Dermis microvascular lymphatic vessel endothelial cell (primary cell): ENCODE measurements around the gene ARHGAP45. TPM values are rescaled to one million over a fixed set of nuclear protein-coding genes. Genes with fewer than 3 reads are reported as not detected.
A peak's percentile ranks its signal among the peaks of the same experiment; 100 is the strongest.
"Not testable (repeated sequence)": the region's sequence is repeated elsewhere in the genome, so short reads cannot be mapped to it uniquely, and the experiment has no call there.

Experiments used
- DNase-seq, 2 donors: peaks; one replicate each; pipeline versions ENCODE4 v3.0.0 to v3.0.0-alpha.2; 2010; ENCODE audit warnings: low read depth in 2 of 2
- total RNA-seq: library from RNA; depleted of rRNA; stranded (reverse); fragments of >200 nt; gene quantifications from 2 replicates; pipeline ENCODE4 v1.2.1, GENCODE V29; 2014

Gene ARHGAP45, protein sequence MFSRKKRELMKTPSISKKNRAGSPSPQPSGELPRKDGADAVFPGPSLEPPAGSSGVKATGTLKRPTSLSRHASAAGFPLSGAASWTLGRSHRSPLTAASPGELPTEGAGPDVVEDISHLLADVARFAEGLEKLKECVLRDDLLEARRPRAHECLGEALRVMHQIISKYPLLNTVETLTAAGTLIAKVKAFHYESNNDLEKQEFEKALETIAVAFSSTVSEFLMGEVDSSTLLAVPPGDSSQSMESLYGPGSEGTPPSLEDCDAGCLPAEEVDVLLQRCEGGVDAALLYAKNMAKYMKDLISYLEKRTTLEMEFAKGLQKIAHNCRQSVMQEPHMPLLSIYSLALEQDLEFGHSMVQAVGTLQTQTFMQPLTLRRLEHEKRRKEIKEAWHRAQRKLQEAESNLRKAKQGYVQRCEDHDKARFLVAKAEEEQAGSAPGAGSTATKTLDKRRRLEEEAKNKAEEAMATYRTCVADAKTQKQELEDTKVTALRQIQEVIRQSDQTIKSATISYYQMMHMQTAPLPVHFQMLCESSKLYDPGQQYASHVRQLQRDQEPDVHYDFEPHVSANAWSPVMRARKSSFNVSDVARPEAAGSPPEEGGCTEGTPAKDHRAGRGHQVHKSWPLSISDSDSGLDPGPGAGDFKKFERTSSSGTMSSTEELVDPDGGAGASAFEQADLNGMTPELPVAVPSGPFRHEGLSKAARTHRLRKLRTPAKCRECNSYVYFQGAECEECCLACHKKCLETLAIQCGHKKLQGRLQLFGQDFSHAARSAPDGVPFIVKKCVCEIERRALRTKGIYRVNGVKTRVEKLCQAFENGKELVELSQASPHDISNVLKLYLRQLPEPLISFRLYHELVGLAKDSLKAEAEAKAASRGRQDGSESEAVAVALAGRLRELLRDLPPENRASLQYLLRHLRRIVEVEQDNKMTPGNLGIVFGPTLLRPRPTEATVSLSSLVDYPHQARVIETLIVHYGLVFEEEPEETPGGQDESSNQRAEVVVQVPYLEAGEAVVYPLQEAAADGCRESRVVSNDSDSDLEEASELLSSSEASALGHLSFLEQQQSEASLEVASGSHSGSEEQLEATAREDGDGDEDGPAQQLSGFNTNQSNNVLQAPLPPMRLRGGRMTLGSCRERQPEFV
- 13.5 and 24.6 TPM in 2 replicates for total RNA-seq

DNA sequence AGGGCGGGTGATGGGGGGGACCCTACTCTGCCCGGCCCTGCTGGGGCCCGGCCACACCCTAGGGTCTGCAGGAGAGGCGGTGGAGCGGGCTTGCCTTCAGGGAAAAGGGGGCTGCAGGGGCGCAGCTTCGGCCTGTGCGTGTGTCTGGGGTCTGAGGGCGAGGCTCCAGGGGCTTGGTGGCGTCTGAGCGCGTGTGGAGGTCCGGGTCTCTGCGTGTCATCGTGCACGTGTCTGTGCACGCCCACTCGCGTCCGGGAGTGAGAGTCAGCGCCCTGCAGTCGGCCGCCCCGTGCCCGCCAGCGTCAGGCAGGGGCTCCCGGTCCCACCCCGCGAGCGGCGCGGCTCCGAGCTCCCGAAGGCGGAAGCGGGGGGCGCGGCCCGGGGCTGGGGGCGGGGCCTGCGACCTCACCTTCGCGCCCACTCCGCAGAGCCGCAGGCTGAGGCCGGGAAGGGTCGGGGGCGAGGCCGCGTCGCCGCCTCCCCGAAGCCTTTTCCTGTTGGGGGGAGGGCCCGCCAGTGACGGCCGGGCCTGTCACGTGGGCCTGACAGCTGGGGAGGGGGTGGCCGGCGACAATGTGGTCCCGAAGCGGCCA lies at the start of gene ARHGAP45:
ARHGAP45 (plus strand) TSS at position 420 of the 593 bp plus-strand sequence. CDS start 239 bp downstream, outside the sequence.
- DNase-seq: peak in 1 of 2 donors; percentile 34

DNA sequence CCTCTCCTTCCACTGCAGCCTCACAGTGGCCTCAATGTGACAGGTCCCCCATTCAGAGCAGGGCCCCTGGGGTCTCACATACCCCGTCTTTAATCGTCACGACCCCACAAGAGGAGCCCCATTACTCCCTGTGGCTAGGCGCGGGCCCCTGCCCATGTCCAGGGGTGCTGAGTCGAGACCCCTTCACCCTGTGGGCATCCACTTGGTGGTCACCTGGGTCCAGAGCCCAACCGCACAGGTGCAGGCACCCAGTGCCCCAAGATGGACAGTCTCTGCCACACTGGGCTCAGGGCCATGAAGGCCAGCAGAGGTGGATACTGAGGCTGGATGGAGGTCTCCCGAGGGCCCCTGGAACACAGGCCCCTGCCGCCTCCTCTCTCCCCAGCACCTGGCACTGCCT lies 49.1 kb upstream of the ARHGAP45 start:
- DNase-seq: no peak

DNA sequence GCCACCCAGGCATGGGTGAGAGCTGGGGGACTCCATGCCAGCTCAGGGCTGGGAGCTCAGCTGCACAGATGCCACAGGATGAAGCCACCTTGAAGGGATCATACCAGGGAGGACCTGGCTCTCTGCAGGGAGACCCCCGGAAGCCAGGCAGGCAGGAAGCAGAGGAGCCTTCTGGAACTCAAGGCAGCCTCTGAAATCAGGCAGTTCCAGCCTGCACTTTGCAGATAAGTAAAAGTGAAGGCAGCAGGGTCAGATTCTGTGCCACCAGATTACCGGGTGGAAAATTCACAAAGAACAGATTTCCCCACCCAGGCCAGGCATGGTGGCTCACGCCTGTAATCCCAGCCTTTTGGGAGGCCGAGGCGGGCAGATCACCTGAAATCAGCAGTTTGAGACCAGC lies 48.6 kb upstream of the ARHGAP45 start:
- DNase-seq: no peak

DNA sequence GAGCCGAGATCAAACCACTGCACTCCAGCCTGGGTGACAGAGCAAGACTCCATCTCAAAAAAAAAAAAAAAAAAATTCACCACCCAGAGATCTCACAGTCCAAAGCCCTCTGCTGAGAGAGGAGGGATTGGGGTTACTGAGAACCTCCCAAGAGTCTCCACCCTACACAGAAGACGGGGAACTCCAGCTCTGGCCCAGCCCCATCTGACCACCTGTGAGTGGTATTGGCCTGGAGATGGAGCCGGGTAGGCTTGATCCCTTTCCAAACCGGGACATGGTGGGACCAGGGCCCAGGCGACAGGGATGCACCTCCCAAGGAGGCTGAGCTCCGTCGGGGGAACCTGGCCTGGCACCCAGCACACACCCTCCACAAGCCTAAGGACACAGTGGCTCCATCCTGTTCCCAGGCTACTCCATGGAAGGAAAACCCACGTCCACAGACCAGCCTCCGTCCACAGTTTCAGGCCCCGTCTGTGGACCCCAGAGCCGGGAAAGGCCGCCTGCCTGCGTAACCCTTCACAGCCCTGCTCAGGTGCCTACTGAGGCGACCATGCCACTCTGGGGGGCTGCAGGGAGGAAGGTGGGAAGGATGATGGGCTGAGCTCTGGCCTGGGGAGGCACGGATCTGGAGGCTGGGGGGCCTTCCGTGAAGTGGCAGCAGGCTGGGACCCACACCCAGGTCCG lies 47.9 kb upstream of the ARHGAP45 start:
- no peak for DNase-seq

DNA sequence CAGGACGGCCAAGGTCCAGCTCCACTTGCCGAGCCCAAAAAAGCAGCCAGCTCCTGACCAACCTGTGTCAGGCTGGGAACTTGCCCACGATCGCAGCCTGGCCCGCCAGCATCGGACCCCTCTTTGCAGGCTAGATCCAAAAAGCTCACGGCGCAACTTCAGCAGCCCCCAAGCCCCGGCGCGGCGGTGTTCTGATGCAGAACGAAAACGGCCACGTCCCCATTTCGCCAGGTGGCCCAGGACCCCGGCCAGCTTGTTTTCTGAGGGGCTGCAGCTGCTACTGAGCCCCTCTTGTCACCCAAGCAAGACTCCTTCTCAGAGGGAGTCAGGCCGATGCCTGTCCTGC lies 47.4 kb upstream of the ARHGAP45 start:
- DNase-seq: no peak

DNA sequence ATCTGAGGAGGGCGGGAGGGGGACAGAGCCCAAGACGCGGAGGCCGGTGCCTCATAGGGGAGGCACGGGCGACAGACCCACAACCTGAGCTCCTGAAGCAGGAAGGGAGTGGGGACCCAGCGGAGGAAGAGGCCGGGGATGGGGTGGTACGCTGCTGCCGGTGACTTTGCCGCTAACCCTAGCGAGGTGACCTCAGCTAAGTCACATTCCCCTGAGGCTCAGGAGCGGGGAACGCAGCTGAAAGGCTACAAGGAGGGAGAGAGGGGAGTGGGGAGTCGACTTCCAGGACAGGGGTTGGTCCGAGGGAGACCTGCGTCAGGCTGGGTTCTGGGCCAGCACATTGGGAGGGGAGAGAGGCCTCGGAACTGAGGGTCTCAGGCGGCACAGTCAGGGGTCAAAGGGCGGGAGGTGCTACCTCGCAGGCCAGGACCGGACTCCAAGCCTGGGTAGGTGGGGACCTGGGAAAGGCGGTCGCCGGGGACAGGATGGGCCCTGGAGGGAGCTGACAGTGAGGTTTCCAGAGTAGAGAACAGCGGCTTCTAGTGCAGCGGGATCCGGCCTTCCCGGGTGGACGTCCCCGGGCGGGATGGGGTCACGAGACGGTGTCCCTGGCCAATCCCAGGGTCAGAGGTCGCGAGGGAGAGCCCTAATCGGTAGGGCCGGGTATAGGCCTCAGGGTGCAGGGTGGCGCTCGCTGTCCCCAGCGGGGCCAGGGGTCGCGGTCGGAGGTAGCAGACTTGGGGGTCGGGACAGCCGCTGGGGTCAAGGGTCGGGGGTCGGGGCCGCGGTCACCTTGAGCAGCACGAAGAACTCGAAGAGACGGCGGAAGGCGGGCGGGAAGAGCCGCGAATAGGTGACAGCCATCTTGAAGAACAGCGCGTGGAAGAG lies 46.7 kb upstream of the ARHGAP45 start:
- DNase-seq: peak in 1 of 2 donors; percentile 38

DNA sequence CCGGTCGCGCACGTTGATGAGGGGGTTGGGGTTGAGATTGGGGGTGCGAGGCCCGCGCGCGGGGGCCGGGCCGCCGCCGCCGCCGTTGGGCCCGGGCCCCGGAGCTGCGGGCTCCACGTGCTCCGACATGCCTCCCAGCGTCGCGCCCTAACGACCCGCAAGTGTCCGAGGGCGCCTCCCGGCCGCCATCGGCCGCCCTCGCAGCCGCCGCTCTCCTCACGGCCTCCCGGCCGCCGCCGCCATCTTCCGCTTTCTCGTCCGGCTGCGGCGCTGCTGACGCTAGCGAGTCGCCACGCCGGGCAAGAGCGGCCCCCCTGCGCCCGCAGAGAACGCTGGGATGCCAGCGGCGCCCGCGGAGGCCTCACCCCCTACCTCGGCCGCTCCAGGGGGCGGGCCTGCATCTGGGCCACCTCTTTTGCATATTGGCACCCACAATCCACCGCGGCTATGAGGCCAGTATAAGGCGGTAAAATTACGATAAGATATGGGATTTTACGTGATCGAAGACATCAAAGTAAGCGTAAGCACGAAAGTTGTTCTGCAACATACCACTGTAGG lies 46.0 kb upstream of the ARHGAP45 start, which contains the start of gene TMEM259:
TMEM259 (minus strand) TSS at position 256 of the 558 bp plus-strand sequence; CDS start at position 129, 127 bp downstream.
- peak; percentile 92 to 97 for DNase-seq

DNA sequence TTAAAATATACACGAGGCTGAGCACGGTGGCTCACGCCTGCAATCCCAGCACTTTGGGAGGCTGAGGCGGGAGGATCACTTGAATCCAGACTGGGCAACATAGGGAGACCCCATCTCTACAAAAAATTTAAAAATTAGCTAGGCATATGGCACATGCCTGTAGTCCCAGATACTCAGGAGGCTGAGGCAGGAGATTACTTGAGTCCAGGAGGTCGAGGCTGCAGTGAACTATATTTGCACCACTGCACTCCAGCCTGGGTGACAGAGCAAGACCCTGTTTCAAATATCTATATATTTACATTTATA lies 43.1 kb upstream of the ARHGAP45 start:
- not testable (repeated sequence) for DNase-seq

DNA sequence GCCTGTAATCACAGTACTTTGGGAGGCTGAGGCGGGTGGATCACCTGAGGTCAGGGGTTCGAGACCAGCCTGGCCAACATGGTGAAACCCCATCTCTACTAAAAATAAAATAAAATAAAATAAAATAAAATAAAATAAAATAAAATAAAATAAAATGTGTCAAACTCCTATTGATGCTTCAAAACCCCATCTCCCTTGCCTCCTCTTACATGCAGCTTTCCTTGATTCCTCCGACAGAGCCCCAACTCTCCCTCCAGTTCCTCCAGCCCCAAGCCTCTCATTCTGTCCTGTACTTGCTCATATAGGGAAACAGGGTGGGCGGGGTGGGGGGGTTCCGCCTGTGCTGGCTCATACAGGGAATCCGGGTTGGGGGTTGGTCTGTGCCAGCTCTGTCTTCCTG lies 41.9 kb upstream of the ARHGAP45 start:
- not testable (repeated sequence) for DNase-seq

DNA sequence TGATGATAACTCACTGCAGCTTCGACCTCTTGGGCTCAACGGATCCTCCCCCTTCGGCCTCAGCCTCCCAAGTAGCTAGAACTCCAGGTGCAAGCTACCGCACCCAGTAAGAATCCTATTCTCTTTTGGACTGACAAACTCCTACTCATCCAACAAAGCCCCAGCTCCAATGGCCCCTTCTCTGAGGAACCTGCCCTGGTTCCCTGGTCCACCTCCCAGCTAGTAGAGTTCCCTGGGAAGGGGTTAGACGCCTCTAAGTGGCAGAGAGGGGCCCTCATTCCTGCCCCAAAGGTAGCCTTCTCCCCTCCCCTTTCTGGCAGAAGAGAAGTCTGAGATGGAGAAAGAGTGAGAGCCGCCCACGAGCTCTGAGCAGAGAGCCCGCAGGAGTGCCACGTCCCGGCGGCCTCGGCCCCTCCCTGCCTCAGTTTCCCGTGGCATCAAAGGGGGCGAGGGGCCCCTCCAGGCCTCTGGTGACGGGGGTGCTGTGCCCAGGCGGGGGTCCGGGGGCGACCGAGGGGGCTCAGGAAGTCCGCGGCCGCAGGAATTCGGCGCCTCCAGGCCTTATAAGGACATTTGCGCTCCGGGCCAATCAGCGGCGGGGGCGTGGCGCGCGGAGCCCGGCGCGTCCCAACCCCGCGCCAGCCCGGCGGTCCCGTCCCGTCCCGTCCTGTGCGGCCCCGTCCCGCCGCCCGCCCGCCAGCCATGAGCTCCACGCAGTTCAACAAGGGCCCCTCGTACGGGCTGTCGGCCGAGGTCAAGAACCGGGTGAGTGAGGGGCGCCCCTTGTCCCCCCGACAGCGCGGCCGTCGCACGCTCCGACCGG lies 40.8 kb upstream of the ARHGAP45 start, which contains the start of gene CNN2:
CNN2 (plus strand) TSS at position 649 of the 823 bp plus-strand sequence; CDS start at position 703, 54 bp downstream.
- DNase-seq: peak in 1 of 2 donors; percentile 83

DNA sequence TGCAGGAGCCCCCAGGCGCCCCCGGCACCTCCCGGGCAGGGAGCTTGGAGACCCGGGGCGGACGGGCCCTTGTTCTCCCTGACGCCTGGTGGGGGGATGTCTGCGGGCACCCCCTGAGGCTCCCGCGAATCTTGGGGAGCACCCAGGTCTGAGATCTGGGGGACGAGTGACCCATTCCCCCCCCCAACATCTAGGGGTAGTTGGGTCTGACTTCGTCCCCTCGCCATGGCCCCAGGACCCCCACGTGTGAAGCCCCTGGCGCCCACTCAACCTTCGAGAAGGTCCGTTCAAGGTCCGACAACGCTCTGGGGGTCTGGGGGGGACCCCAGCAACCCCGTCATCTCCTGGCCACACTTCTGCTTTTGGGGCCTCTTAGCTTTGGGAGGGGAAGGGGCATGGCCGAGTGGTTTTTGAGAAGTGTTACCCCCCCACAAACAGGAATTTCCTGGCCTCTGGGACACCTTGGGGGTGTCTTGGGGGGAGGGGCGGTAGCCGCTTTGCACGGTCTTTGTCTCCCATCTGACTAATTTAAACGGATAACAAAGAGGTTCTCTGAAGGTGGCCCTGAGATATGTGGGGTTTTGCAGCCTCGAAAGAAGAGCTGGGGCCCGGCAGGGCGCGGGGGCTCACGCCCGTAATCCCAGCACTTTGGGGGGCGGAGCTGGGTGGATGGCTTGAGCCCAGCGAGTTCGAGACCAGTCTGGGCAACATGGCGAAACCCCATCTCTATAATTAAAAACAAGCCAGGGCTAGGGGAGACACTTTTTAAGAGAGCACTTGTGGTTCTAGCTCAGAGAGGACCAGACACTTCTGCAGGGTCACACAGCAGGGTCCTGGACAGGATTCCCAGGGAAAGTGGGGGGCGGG lies 40.0 kb upstream of the ARHGAP45 start:
- no peak for DNase-seq

DNA sequence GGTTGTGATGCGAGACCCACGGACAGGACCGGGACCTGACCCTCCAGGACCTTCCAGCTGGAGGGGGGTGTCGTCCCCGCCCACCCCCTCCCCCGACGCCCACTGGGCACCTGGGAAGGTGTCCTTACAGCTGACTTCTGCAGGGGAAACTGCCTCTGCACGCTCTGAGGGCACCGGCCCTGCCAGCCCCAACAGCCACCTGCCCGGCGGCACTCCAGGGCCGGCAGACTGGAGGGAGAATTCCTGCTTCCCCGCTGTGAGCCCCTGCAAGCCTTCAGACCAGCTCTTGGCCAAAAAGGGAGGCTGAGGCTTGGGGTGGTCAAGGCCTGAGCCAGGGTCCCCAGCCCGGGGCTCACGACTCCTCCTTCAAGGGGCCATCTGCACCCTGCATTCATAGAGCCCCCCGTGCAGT lies 39.3 kb upstream of the ARHGAP45 start:
- no peak for DNase-seq

DNA sequence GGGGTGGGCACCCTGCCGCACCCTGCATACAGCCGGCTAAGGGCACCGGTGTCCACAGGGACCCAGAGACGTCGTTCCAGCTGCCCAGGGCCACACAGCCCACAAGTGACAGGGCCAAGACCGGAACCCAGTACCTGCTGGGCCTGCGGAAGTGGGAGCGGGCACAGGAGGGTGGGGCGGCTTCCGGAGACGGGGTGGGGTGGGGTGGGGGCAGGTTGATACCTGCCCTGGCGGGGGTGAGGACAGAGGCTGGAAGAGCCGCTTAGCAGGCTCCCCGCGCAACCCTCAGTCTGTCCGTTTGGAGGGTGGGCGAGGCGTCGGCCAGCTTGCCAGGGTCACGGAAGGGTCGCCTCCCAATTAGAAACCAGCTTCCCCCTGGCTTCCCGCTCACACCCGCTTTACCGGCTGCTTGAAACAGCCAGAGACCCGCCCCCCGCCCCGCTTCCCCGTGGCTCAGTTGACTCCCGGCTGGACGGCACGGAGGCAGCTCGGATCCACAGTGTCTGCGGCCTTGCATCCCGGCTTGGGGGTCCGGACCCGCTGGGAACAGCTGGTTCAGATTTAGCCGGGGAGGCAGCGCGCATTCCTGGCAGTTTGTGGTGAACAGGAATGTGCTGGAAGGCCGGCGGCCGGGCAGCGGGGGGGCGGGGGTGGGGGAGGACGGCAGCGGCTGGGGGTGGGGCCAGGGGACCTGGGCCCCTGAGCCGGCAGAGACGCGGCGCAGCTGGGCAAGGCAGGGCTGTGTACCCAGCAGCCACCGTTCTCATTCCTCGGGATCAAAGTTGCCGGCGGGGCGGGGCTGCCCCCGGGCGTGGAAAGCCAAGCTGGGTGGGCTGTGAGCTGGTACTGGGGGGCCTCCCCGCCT lies 38.7 kb upstream of the ARHGAP45 start:
- DNase-seq: peak in 1 of 2 donors; percentile 59

DNA sequence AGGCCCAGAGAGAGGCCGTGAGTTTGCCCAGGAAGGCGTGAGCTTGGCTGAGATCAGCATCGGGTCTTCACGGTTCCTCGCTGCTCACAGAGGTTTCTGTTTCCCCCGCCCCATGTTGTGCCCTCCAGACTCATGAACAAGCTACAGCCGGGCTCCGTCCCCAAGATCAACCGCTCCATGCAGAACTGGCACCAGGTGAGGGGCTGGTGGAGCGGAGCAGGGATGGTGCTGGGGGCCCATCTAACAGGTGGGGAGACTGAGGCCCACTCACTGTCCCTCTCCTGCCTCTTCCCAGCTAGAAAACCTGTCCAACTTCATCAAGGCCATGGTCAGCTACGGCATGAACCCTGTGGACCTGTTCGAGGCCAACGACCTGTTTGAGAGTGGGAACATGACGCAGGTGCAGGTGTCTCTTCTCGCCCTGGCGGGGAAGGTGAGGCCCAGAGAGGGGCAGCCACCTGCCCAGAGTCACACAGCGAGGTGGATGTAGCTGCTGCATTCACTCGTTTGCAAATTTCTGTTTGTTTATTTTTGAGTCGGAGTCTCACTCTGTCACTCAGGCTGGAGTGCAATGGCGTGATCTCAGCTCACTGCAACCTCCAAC lies 34.6 kb upstream of the ARHGAP45 start:
- no peak for DNase-seq

DNA sequence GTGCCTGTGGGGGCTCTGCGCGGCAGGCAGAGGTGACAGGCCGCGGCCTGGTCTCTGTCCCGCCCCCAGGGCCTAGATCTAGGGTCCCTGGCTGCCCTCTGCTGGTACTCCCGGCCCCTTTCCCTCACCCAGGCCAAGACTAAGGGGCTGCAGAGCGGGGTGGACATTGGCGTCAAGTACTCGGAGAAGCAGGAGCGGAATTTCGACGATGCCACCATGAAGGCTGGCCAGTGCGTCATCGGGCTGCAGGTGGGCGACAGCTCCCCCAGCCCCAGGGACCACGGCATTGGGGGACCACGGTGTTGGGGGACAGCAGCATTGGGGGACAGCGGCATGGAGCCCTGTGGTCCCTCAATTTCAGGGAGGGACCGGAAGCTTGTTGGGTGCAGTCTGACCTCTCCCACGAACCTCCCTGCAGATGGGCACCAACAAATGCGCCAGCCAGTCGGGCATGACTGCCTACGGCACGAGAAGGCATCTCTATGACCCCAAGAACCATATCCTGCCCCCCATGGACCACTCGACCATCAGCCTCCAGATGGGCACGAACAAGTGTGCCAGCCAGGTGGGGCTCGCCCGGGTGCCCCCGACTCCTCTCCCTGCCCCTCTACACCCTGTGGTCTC lies 30.9 kb upstream of the ARHGAP45 start:
- DNase-seq: no peak

DNA sequence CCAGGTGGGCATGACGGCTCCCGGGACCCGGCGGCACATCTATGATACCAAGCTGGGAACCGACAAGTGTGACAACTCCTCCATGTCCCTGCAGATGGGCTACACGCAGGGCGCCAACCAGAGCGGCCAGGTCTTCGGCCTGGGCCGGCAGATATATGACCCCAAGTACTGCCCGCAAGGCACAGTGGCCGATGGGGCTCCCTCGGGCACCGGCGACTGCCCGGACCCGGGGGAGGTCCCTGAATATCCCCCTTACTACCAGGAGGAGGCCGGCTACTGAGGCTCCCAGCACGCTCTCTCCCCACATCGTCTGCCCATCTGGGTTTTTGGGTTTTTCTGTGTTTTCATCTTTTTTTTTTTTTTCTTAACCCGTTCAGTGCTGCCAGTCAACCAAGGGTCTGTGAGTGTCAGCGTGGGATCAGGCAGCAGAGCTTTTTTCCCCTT lies 29.3 kb upstream of the ARHGAP45 start:
- DNase-seq: no peak
